ENCODE results near the gene IFT122.

GRCh38 chr3:129519896-129520715 lies 80.1 kb downstream of the IFT122 start:
- TF ChIP-seq, protein P1, sequence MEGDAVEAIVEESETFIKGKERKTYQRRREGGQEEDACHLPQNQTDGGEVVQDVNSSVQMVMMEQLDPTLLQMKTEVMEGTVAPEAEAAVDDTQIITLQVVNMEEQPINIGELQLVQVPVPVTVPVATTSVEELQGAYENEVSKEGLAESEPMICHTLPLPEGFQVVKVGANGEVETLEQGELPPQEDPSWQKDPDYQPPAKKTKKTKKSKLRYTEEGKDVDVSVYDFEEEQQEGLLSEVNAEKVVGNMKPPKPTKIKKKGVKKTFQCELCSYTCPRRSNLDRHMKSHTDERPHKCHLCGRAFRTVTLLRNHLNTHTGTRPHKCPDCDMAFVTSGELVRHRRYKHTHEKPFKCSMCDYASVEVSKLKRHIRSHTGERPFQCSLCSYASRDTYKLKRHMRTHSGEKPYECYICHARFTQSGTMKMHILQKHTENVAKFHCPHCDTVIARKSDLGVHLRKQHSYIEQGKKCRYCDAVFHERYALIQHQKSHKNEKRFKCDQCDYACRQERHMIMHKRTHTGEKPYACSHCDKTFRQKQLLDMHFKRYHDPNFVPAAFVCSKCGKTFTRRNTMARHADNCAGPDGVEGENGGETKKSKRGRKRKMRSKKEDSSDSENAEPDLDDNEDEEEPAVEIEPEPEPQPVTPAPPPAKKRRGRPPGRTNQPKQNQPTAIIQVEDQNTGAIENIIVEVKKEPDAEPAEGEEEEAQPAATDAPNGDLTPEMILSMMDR (IDR thresholded peaks at IDR 0.05): no peak
- no peak for TF ChIP-seq POLR2AphosphoS5 (IDR thresholded peaks at IDR 0.05)
- TF ChIP-seq POLR2A (IDR thresholded peaks at IDR 0.05): no peak
